Loucy (cell line): Measurements from ENCODE around the gene BABAM2.

Source experiments
- CTCF ChIP-seq: fragments of 200-600 bp; sonication (generic); conservative IDR thresholded peaks from 2 replicates; pipeline ENCODE4 v1.5.1; 2014; ENCODE audit warnings: mild to moderate bottlenecking, antibody characterized with exemption, low read length
- EZH2phosphoT487 ChIP-seq: fragments of 200-600 bp; IDR thresholded peaks from 2 replicates; pipeline ENCODE4 v1.6.1; 2018; ENCODE audit warnings: antibody characterized with exemption, mild to moderate bottlenecking, moderate library complexity, borderline replicate concordance

- TF ChIP-seq CTCF, result no peak
- TF ChIP-seq EZH2phosphoT487, result no peak
These were observed 311.2 kb downstream of the BABAM2 start for GRCh38 chr2:28201671-28202180.
